HG02885 (cell line): ENCODE results near the gene TENT4B.

ENCODE experiments used
- ATAC-seq: cut with Tn5 transposase; IDR thresholded peaks from one replicate; pipeline ENCODE4 v1.9.1; 2021; ENCODE audit warnings: mild to moderate bottlenecking; ENCODE audit not compliant: unreplicated experiment, poor library complexity

TENT4B gene

GRCh38 chr16:50280932-50281331 lies 127.8 kb downstream of the TENT4B start:
- ATAC-seq: no peak
